Brain pericyte (primary cell): ENCODE results near the gene LPAR3.
"Not testable (repeated sequence)": the region's sequence is repeated elsewhere in the genome, so short reads cannot be mapped to it uniquely, and the experiment has no call there.

Experiments
- DNase-seq: peaks from one replicate; pipeline ENCODE4 v3.0.0-alpha.2; 2012; ENCODE audit warnings: low read depth, low spot score

LPAR3 gene

GRCh38 chr1:84907095-84907827 is 14.3 kb upstream of the LPAR3 start:
- no peak for DNase-seq

GRCh38 chr1:84902727-84903126 is 9.7 kb upstream of the LPAR3 start:
- not testable (repeated sequence) for DNase-seq

- no peak for DNase-seq
Observed at GRCh38 chr1:84899969-84900368, 7.0 kb upstream of the LPAR3 start.

- DNase-seq: no peak
Observed at GRCh38 chr1:84896279-84896678, 3.3 kb upstream of the LPAR3 start.

GRCh38 chr1:84890566-84890965 is 2.4 kb downstream of the LPAR3 start:
- DNase-seq: no peak

GRCh38 chr1:84889437-84889836 is 3.6 kb downstream of the LPAR3 start:
- DNase-seq: no peak

GRCh38 chr1:84888753-84889152 is 4.3 kb downstream of the LPAR3 start:
- no peak for DNase-seq

GRCh38 chr1:84887261-84887934 is 5.6 kb downstream of the LPAR3 start:
- DNase-seq: no peak

- no peak for DNase-seq
Observed at GRCh38 chr1:84885469-84885868, 7.5 kb downstream of the LPAR3 start.

- DNase-seq: no peak
Observed at GRCh38 chr1:84884671-84885389, 8.2 kb downstream of the LPAR3 start.

- no peak for DNase-seq
Observed at GRCh38 chr1:84883286-84883685, 9.7 kb downstream of the LPAR3 start.

GRCh38 chr1:84877592-84877991 is 15.4 kb downstream of the LPAR3 start:
- no peak for DNase-seq

GRCh38 chr1:84876353-84876752 is 16.7 kb downstream of the LPAR3 start:
- no peak for DNase-seq

- no peak for DNase-seq
Observed at GRCh38 chr1:84873366-84873765, 19.6 kb downstream of the LPAR3 start.

- no peak for DNase-seq
Observed at GRCh38 chr1:84872696-84873355, 20.2 kb downstream of the LPAR3 start.

- no peak for DNase-seq
Observed at GRCh38 chr1:84871181-84871580, 21.8 kb downstream of the LPAR3 start.

GRCh38 chr1:84870591-84870990 is 22.4 kb downstream of the LPAR3 start:
- DNase-seq: no peak

- no peak for DNase-seq
Observed at GRCh38 chr1:84869720-84870119, 23.3 kb downstream of the LPAR3 start.

GRCh38 chr1:84862810-84863251 is 30.2 kb downstream of the LPAR3 start:
- DNase-seq: no peak

GRCh38 chr1:84861988-84862644 is 30.9 kb downstream of the LPAR3 start:
- no peak for DNase-seq

GRCh38 chr1:84861516-84861915 is 31.5 kb downstream of the LPAR3 start:
- no peak for DNase-seq

- no peak for DNase-seq
Observed at GRCh38 chr1:84859866-84860265, 33.1 kb downstream of the LPAR3 start.
